Measurements from ENCODE around the gene TAF4B.
A peak's percentile ranks its signal among the peaks of the same experiment; 100 is the strongest.
"Not testable (repeated sequence)": the region's sequence is repeated elsewhere in the genome, so short reads cannot be mapped to it uniquely, and the experiment has no call there.

TAF4B gene

GRCh38 chr18:26226229-26227050, at the start of gene TAF4B:
Gene TAF4B (plus strand): TSS chr18:26226445. CDS start chr18:26226934, 489 bp downstream.
- no peaks in the 10 kb centered on the region for H3K36me3 ChIP-seq (ENCODE audit: control insufficient read depth, insufficient read depth, low read length)
- peak within 1 kb of the TSS; percentile 60 for H3K9ac ChIP-seq (ENCODE audit: low read length)
- no peaks in the 10 kb centered on the region for H3K27me3 ChIP-seq (ENCODE audit: control insufficient read depth, insufficient read depth, low read length)
- peaks cover 4% of the 10 kb centered on the region for H3K4me1 ChIP-seq (ENCODE audit: control insufficient read depth, insufficient read depth, low read length)
- no peaks in the 10 kb centered on the region for H3K9me3 ChIP-seq (ENCODE audit: control insufficient read depth, low read length)
- H3K4me3 ChIP-seq (ENCODE audit: low read length), result peak within 1 kb of the TSS; percentile 22

- no peaks in the 10 kb centered on the region for H3K4me1 ChIP-seq (ENCODE audit: control insufficient read depth, insufficient read depth, low read length)
- no peaks in the 10 kb centered on the region for H3K9me3 ChIP-seq (ENCODE audit: control insufficient read depth, low read length)
- no peak overlapping the region for H3K4me3 ChIP-seq (ENCODE audit: low read length)
- H3K27me3 ChIP-seq (ENCODE audit: control insufficient read depth, insufficient read depth, low read length), result no peaks in the 10 kb centered on the region
- no peak overlapping the region for H3K9ac ChIP-seq (ENCODE audit: low read length)
- no peaks in the 10 kb centered on the region for H3K36me3 ChIP-seq (ENCODE audit: control insufficient read depth, insufficient read depth, low read length)
Measured at GRCh38 chr18:26181343-26181826, 44.9 kb upstream of the TAF4B start.

- Histone ChIP-seq H3K36me3 (ENCODE audit: control insufficient read depth, insufficient read depth, low read length) (no peaks in the 10 kb centered on the region), H3K9me3 (ENCODE audit: control insufficient read depth, low read length) (no peaks in the 10 kb centered on the region), H3K27me3 (ENCODE audit: control insufficient read depth, insufficient read depth, low read length) (no peaks in the 10 kb centered on the region), H3K4me1 (ENCODE audit: control insufficient read depth, insufficient read depth, low read length) (no peaks in the 10 kb centered on the region), H3K9ac (ENCODE audit: low read length) (no peak overlapping the region), H3K4me3 (ENCODE audit: low read length) (no peak overlapping the region)
Measured at GRCh38 chr18:26183395-26184112, 42.7 kb upstream of the TAF4B start.

GRCh38 chr18:26185267-26185666, 41.0 kb upstream of the TAF4B start:
- Histone ChIP-seq H3K9ac (ENCODE audit: low read length) (no peak overlapping the region), H3K4me1 (ENCODE audit: control insufficient read depth, insufficient read depth, low read length) (no peaks in the 10 kb centered on the region), H3K9me3 (ENCODE audit: control insufficient read depth, low read length) (no peaks in the 10 kb centered on the region), H3K27me3 (ENCODE audit: control insufficient read depth, insufficient read depth, low read length) (no peaks in the 10 kb centered on the region), H3K4me3 (ENCODE audit: low read length) (no peak overlapping the region), H3K36me3 (ENCODE audit: control insufficient read depth, insufficient read depth, low read length) (no peaks in the 10 kb centered on the region)

GRCh38 chr18:26190506-26190905, 35.7 kb upstream of the TAF4B start:
- H3K4me3 ChIP-seq (ENCODE audit: low read length), result no peak overlapping the region
- no peak overlapping the region for H3K9ac ChIP-seq (ENCODE audit: low read length)
- H3K4me1 ChIP-seq (ENCODE audit: control insufficient read depth, insufficient read depth, low read length), result no peaks in the 10 kb centered on the region
- no peaks in the 10 kb centered on the region for H3K9me3 ChIP-seq (ENCODE audit: control insufficient read depth, low read length)
- H3K27me3 ChIP-seq (ENCODE audit: control insufficient read depth, insufficient read depth, low read length), result no peaks in the 10 kb centered on the region
- H3K36me3 ChIP-seq (ENCODE audit: control insufficient read depth, insufficient read depth, low read length), result no peaks in the 10 kb centered on the region

- no peaks in the 10 kb centered on the region for H3K4me1 ChIP-seq (ENCODE audit: control insufficient read depth, insufficient read depth, low read length)
- H3K9me3 ChIP-seq (ENCODE audit: control insufficient read depth, low read length), result no peaks in the 10 kb centered on the region
- no peaks in the 10 kb centered on the region for H3K36me3 ChIP-seq (ENCODE audit: control insufficient read depth, insufficient read depth, low read length)
- no peak overlapping the region for H3K9ac ChIP-seq (ENCODE audit: low read length)
- no peaks in the 10 kb centered on the region for H3K27me3 ChIP-seq (ENCODE audit: control insufficient read depth, insufficient read depth, low read length)
- H3K4me3 ChIP-seq (ENCODE audit: low read length), result no peak overlapping the region
Measured at GRCh38 chr18:26192233-26192632, 34.0 kb upstream of the TAF4B start.

GRCh38 chr18:26196605-26197004, 29.6 kb upstream of the TAF4B start:
- Histone ChIP-seq H3K4me3 (ENCODE audit: low read length) (no peak overlapping the region), H3K9ac (ENCODE audit: low read length) (no peak overlapping the region), H3K36me3 (ENCODE audit: control insufficient read depth, insufficient read depth, low read length) (no peaks in the 10 kb centered on the region), H3K27me3 (ENCODE audit: control insufficient read depth, insufficient read depth, low read length) (no peaks in the 10 kb centered on the region), H3K9me3 (ENCODE audit: control insufficient read depth, low read length) (no peaks in the 10 kb centered on the region), H3K4me1 (ENCODE audit: control insufficient read depth, insufficient read depth, low read length) (no peaks in the 10 kb centered on the region)

- H3K9me3 ChIP-seq (ENCODE audit: control insufficient read depth, low read length); H3K36me3 ChIP-seq (ENCODE audit: control insufficient read depth, insufficient read depth, low read length); H3K4me3 ChIP-seq (ENCODE audit: low read length); H3K4me1 ChIP-seq (ENCODE audit: control insufficient read depth, insufficient read depth, low read length); H3K27me3 ChIP-seq (ENCODE audit: control insufficient read depth, insufficient read depth, low read length); H3K9ac ChIP-seq (ENCODE audit: low read length): not testable (repeated sequence)
Measured at GRCh38 chr18:26202001-26202400, 24.2 kb upstream of the TAF4B start.

- Histone ChIP-seq H3K9me3 (ENCODE audit: control insufficient read depth, low read length) (no peaks in the 10 kb centered on the region), H3K4me1 (ENCODE audit: control insufficient read depth, insufficient read depth, low read length) (no peaks in the 10 kb centered on the region), H3K4me3 (ENCODE audit: low read length) (no peak overlapping the region), H3K27me3 (ENCODE audit: control insufficient read depth, insufficient read depth, low read length) (no peaks in the 10 kb centered on the region), H3K9ac (ENCODE audit: low read length) (no peak overlapping the region), H3K36me3 (ENCODE audit: control insufficient read depth, insufficient read depth, low read length) (no peaks in the 10 kb centered on the region)
Measured at GRCh38 chr18:26205318-26205717, 20.9 kb upstream of the TAF4B start.

- H3K36me3 ChIP-seq (ENCODE audit: control insufficient read depth, insufficient read depth, low read length), result no peaks in the 10 kb centered on the region
- no peak overlapping the region for H3K9ac ChIP-seq (ENCODE audit: low read length)
- H3K27me3 ChIP-seq (ENCODE audit: control insufficient read depth, insufficient read depth, low read length), result no peaks in the 10 kb centered on the region
- no peaks in the 10 kb centered on the region for H3K4me1 ChIP-seq (ENCODE audit: control insufficient read depth, insufficient read depth, low read length)
- H3K4me3 ChIP-seq (ENCODE audit: low read length), result no peak overlapping the region
- H3K9me3 ChIP-seq (ENCODE audit: control insufficient read depth, low read length), result no peaks in the 10 kb centered on the region
Measured at GRCh38 chr18:26206488-26206887, 19.8 kb upstream of the TAF4B start.

GRCh38 chr18:26207937-26208336, 18.3 kb upstream of the TAF4B start:
- H3K9me3 ChIP-seq (ENCODE audit: control insufficient read depth, low read length), result no peaks in the 10 kb centered on the region
- H3K4me1 ChIP-seq (ENCODE audit: control insufficient read depth, insufficient read depth, low read length), result no peaks in the 10 kb centered on the region
- no peak overlapping the region for H3K4me3 ChIP-seq (ENCODE audit: low read length)
- H3K27me3 ChIP-seq (ENCODE audit: control insufficient read depth, insufficient read depth, low read length), result no peaks in the 10 kb centered on the region
- H3K9ac ChIP-seq (ENCODE audit: low read length), result no peak overlapping the region
- no peaks in the 10 kb centered on the region for H3K36me3 ChIP-seq (ENCODE audit: control insufficient read depth, insufficient read depth, low read length)

- Histone ChIP-seq H3K4me1 (ENCODE audit: control insufficient read depth, insufficient read depth, low read length) (no peaks in the 10 kb centered on the region), H3K9me3 (ENCODE audit: control insufficient read depth, low read length) (no peaks in the 10 kb centered on the region), H3K9ac (ENCODE audit: low read length) (no peak overlapping the region), H3K27me3 (ENCODE audit: control insufficient read depth, insufficient read depth, low read length) (no peaks in the 10 kb centered on the region), H3K4me3 (ENCODE audit: low read length) (no peak overlapping the region), H3K36me3 (ENCODE audit: control insufficient read depth, insufficient read depth, low read length) (no peaks in the 10 kb centered on the region)
Measured at GRCh38 chr18:26208977-26209376, 17.3 kb upstream of the TAF4B start.

Measured in mucosa of stomach (tissue), 1 donor.